Body of pancreas (tissue), 4 donors: ENCODE results near the gene IVD. TPM values are rescaled to one million over a fixed set of nuclear protein-coding genes. Genes with fewer than 3 reads are reported as not detected.

ENCODE experiments used
- ATAC-seq: fragments of 150-250 bp; one replicate; pipeline ENCODE4 v1.9.1; 2016
- DNase-seq, 4 donors: peaks; one replicate each; pipeline ENCODE4 v3.0.0-alpha.2; 2019
- H3K27ac ChIP-seq, 4 donors: fragments of 200-600 bp; sonication (generic); 1 replicate in 3 of 4; 2 replicates in 1 of 4; pipeline versions ENCODE4 v1.5.1 to v1.6.1; 2016 to 2019; ENCODE audit warnings: mild to moderate bottlenecking in 1 of 4, mixed read lengths in 1 of 4, moderate library complexity in 1 of 4
- H3K27me3 ChIP-seq, 2 donors: fragments of 200-600 bp; sonication (generic); one replicate each; pipeline ENCODE4 v1.6.0; 2016; ENCODE audit warnings: mild to moderate bottlenecking in 1 of 2
- H3K36me3 ChIP-seq, 2 donors: fragments of 200-600 bp; sonication (generic); replicated peaks in 1 of 2; 2 replicates each; pipeline ENCODE4 v1.5.1; 2016; ENCODE audit warnings: low read depth in 2 of 2; ENCODE audit not compliant: insufficient read depth in 1 of 2
- H3K4me1 ChIP-seq: fragments of 200-600 bp; sonication (generic); one replicate; pipeline ENCODE4 v1.6.0; 2016
- H3K4me3 ChIP-seq, 2 donors: fragments of 200-600 bp; sonication (generic); 1 replicate in 1 of 2; 2 replicates in 1 of 2; pipeline ENCODE4 v1.5.1; 2016 to 2019
- H3K9me3 ChIP-seq, 3 donors: fragments of 200-600 bp; sonication (generic); 1 replicate in 2 of 3; 2 replicates in 1 of 3; pipeline ENCODE4 v1.5.1; 2016
- CTCF ChIP-seq, 7 experiments: fragments of 450-650 bp in 4 of 7; fragments of 200-600 bp in 3 of 7; sonication (generic) in 3 of 7; IDR thresholded peaks; one replicate each; pipeline ENCODE4 v1.5.1; 2016 to 2019; ENCODE audit warnings: antibody characterized with exemption in 7 of 7
- POLR2A ChIP-seq, 3 donors: fragments of 450-650 bp; IDR thresholded peaks; one replicate each; pipeline ENCODE4 v1.6.1; 2016; ENCODE audit warnings: antibody characterized with exemption in 3 of 3, mild to moderate bottlenecking in 2 of 3
- WGBS, 2 donors: methylation state at CpG; one replicate each; pipeline ENCODE4 v1.1.5; 2017; 5-methylcytosine and 5-hydroxymethylcytosine counted together
- intact Hi-C: fragments of 100-400 bp; cut with DNase I; formaldehyde crosslinking; loops from one replicate; pipeline ENCODE4 v1.15.1; 2023
- total RNA-seq, 2 donors: library from RNA; depleted of rRNA; stranded (reverse); fragments of >200 nt; gene quantifications; one replicate each; pipeline ENCODE4 v1.1.0, GENCODE V29; 2016

The IVD gene
- total RNA-seq, 2 donors from 2014 or later: 30.3 to 34.0 TPM

DNA sequence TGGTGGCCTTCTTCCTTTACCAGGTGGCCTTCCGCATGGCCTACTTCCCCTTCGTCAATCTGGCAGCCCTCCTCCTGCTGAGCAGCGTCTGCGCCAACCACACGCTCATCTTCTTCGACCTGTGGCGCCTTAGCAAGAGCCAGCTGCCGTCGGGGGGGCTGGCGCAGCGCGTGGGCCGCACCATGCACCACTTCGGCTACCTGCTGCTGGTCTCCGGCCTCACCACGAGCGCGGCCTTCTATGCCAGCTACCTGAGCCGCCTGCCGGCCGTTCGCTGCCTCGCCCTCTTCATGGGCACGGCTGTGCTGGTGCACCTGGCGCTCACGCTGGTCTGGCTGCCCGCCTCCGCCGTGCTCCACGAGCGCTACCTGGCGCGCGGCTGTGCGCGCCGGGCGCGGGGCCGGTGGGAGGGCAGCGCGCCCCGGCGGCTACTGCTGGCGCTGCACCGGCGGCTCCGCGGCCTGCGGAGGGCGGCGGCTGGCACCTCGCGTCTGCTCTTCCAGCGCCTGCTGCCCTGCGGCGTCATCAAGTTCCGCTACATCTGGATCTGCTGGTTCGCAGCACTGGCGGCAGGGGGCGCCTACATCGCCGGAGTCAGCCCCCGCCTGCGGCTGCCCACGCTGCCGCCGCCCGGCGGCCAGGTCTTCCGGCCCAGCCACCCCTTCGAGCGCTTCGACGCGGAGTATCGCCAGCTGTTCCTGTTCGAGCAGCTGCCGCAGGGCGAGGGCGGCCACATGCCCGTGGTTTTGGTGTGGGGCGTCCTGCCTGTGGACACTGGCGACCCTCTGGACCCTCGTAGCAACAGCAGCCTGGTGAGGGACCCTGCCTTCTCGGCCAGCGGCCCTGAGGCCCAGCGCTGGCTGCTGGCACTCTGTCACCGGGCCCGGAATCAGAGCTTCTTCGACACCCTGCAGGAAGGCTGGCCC, 37.6 kb upstream of the IVD start:
- WGBS, 2 donors: 19 to 46% methylated on average over 7 to 57 of the region's 91 CpGs
- Histone ChIP-seq H3K9me3 (no peaks in the 10 kb centered on the region), H3K4me3 (no peak overlapping the region), H3K4me1 (peaks cover 18% of the 10 kb centered on the region), H3K27me3 (no peaks in the 10 kb centered on the region), H3K36me3 (no peaks in the 10 kb centered on the region), H3K27ac (peak overlapping the region; percentile 37 to 80 (median 74))
- intact Hi-C loops: loop anchor here (5.0 kb wide), 1 partner anchor 49 kb away; no protein-coding TSS in a partner anchor
- ATAC-seq (peak; percentile 85), DNase-seq (peak; percentile 84 to 93 (median 88))
- peak in 2 of 3 donors; percentile 33 to 49 for TF ChIP-seq POLR2A (IDR thresholded peaks at IDR 0.05)
- peak; percentile 75 to 98 (median 89) for TF ChIP-seq CTCF (IDR thresholded peaks at IDR 0.05)

- Histone ChIP-seq H3K4me1 (peaks cover 18% of the 10 kb centered on the region), H3K4me3 (no peak overlapping the region), H3K9me3 (no peaks in the 10 kb centered on the region), H3K27ac (no peak overlapping the region), H3K27me3 (no peaks in the 10 kb centered on the region), H3K36me3 (no peaks in the 10 kb centered on the region)
- ATAC-seq (no peak), DNase-seq (no peak)
- 90 to 94% methylated on average over 10 to 22 of the region's 24 CpGs for WGBS, 2 donors
- intact Hi-C loops: loop anchor here (5.0 kb wide), 1 partner anchor 48 kb away; no protein-coding TSS in a partner anchor
- TF ChIP-seq CTCF (IDR thresholded peaks at IDR 0.05): no peak
- TF ChIP-seq POLR2A (IDR thresholded peaks at IDR 0.05): no peak
Observed at GRCh38 chr15:40368719-40369473, 36.7 kb upstream of the IVD start.

- Histone ChIP-seq H3K27me3 (no peaks in the 10 kb centered on the region), H3K36me3 (no peaks in the 10 kb centered on the region), H3K9me3 (no peaks in the 10 kb centered on the region), H3K27ac (no peak overlapping the region), H3K4me1 (peaks cover 18% of the 10 kb centered on the region), H3K4me3 (no peak overlapping the region)
- 91% methylated on average over 10 of the region's 10 CpGs; no CpG with 5 or more reads in 1 of the 2 donors for WGBS, 2 donors
- intact Hi-C loops: loop anchor here (5.0 kb wide), 1 partner anchor 48 kb away; no protein-coding TSS in a partner anchor
- ATAC-seq (no peak), DNase-seq (no peak)
- TF ChIP-seq CTCF (IDR thresholded peaks at IDR 0.05) (no peak), POLR2A (IDR thresholded peaks at IDR 0.05) (no peak)
Observed at GRCh38 chr15:40369474-40369869, 36.1 kb upstream of the IVD start.

- H3K4me3 ChIP-seq: no peak overlapping the region
- H3K27ac ChIP-seq: no peak overlapping the region
- TF ChIP-seq CTCF (IDR thresholded peaks at IDR 0.05): no peak
- H3K27me3 ChIP-seq: no peaks in the 10 kb centered on the region
- ATAC-seq (no peak), DNase-seq (no peak)
- H3K36me3 ChIP-seq: no peaks in the 10 kb centered on the region
- no peaks in the 10 kb centered on the region for H3K9me3 ChIP-seq
- WGBS, 2 donors: 92% methylated on average over 10 of the region's 13 CpGs; no CpG with 5 or more reads in 1 of the 2 donors
- intact Hi-C loops: loop anchor here (5.0 kb wide), 1 partner anchor 47 kb away; no protein-coding TSS in a partner anchor
- H3K4me1 ChIP-seq: peaks cover 18% of the 10 kb centered on the region
Observed at GRCh38 chr15:40369971-40370370, 35.6 kb upstream of the IVD start.
